SK-N-SH (cell line): ENCODE measurements around the gene PYY.

ENCODE experiments used
- EP300 ChIP-seq, 2 experiments: IDR thresholded peaks; 2 replicates each; pipeline versions ENCODE4 v1.4.0 to v1.6.1; 2012; ENCODE audit warnings: borderline replicate concordance in 1 of 2, low read depth in 1 of 2, low read length in 1 of 2
- FOSL2 ChIP-seq: IDR thresholded peaks from 2 replicates; pipeline ENCODE4 v1.4.0; 2012; ENCODE audit warnings: low read depth, mild to moderate bottlenecking, moderate library complexity, borderline replicate concordance
- JUND ChIP-seq: IDR thresholded peaks from 2 replicates; pipeline ENCODE4 v1.4.0; 2012
- TF ChIP-seq, protein P1 (sequence below): IDR thresholded peaks from 2 replicates; pipeline ENCODE4 v1.6.1; 2012; ENCODE audit warnings: mild to moderate bottlenecking, low read depth, low read length, moderate library complexity
- TF ChIP-seq, protein P2 (sequence below): fragments of 200-600 bp; sonication (generic); IDR thresholded peaks from 2 replicates; pipeline ENCODE4 v1.6.1; 2017; ENCODE audit warnings: antibody characterized with exemption, mild to moderate bottlenecking, moderate library complexity
- TF ChIP-seq, protein P3 (sequence below): IDR thresholded peaks from 2 replicates; pipeline ENCODE4 v1.4.0; 2012; ENCODE audit warnings: low read depth
- TF ChIP-seq, protein P4 (sequence below): fragments of 150-350 bp; IDR thresholded peaks from 2 replicates; pipeline ENCODE4 v1.6.1; 2017; ENCODE audit warnings: antibody characterized with exemption, low read length, low read depth, borderline replicate concordance

DNA sequence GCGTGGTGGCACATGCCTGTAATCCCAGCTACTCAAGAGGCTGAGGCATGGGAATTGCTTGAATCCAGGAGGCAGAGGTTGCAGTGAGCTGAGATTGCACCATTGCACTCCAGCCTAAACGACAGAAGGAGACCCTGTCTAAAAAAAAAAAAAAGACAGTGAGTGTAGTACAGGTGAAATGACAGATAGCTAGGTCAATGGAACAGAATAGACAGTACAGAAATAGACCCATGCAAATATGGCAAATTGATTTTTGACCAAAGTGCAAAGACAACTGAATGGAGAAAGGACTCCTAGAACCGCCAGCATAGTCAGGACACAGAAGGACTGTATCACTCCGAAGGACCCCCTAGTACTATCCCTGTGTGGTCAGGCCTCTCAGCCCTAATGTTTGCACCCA lies 16.6 kb upstream of the PYY start:
- TF ChIP-seq, protein P1, sequence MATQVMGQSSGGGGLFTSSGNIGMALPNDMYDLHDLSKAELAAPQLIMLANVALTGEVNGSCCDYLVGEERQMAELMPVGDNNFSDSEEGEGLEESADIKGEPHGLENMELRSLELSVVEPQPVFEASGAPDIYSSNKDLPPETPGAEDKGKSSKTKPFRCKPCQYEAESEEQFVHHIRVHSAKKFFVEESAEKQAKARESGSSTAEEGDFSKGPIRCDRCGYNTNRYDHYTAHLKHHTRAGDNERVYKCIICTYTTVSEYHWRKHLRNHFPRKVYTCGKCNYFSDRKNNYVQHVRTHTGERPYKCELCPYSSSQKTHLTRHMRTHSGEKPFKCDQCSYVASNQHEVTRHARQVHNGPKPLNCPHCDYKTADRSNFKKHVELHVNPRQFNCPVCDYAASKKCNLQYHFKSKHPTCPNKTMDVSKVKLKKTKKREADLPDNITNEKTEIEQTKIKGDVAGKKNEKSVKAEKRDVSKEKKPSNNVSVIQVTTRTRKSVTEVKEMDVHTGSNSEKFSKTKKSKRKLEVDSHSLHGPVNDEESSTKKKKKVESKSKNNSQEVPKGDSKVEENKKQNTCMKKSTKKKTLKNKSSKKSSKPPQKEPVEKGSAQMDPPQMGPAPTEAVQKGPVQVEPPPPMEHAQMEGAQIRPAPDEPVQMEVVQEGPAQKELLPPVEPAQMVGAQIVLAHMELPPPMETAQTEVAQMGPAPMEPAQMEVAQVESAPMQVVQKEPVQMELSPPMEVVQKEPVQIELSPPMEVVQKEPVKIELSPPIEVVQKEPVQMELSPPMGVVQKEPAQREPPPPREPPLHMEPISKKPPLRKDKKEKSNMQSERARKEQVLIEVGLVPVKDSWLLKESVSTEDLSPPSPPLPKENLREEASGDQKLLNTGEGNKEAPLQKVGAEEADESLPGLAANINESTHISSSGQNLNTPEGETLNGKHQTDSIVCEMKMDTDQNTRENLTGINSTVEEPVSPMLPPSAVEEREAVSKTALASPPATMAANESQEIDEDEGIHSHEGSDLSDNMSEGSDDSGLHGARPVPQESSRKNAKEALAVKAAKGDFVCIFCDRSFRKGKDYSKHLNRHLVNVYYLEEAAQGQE, result no peak
- TF ChIP-seq, protein P2, sequence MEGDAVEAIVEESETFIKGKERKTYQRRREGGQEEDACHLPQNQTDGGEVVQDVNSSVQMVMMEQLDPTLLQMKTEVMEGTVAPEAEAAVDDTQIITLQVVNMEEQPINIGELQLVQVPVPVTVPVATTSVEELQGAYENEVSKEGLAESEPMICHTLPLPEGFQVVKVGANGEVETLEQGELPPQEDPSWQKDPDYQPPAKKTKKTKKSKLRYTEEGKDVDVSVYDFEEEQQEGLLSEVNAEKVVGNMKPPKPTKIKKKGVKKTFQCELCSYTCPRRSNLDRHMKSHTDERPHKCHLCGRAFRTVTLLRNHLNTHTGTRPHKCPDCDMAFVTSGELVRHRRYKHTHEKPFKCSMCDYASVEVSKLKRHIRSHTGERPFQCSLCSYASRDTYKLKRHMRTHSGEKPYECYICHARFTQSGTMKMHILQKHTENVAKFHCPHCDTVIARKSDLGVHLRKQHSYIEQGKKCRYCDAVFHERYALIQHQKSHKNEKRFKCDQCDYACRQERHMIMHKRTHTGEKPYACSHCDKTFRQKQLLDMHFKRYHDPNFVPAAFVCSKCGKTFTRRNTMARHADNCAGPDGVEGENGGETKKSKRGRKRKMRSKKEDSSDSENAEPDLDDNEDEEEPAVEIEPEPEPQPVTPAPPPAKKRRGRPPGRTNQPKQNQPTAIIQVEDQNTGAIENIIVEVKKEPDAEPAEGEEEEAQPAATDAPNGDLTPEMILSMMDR, result no peak
- no peak for TF ChIP-seq JUND
- TF ChIP-seq, protein P3, sequence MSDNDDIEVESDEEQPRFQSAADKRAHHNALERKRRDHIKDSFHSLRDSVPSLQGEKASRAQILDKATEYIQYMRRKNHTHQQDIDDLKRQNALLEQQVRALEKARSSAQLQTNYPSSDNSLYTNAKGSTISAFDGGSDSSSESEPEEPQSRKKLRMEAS, result no peak
- TF ChIP-seq, protein P4, sequence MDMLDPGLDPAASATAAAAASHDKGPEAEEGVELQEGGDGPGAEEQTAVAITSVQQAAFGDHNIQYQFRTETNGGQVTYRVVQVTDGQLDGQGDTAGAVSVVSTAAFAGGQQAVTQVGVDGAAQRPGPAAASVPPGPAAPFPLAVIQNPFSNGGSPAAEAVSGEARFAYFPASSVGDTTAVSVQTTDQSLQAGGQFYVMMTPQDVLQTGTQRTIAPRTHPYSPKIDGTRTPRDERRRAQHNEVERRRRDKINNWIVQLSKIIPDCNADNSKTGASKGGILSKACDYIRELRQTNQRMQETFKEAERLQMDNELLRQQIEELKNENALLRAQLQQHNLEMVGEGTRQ, result no peak
- TF ChIP-seq FOSL2, result no peak
- no peak for TF ChIP-seq EP300 (IDR thresholded peaks at IDR 0.05; ENCODE audit: borderline replicate concordance in 1 of 2, low read depth in 1 of 2, low read length in 1 of 2)
